Cardiac septum (tissue), 1 donor: ENCODE measurements around the gene ADGRV1. TPM values are rescaled to one million over a fixed set of nuclear protein-coding genes. Genes with fewer than 3 reads are reported as not detected.
"Not testable (repeated sequence)": the region's sequence is repeated elsewhere in the genome, so short reads cannot be mapped to it uniquely, and the experiment has no call there.

Experiments used
- DNase-seq: peaks from one replicate; pipeline ENCODE4 v3.0.0-alpha.2; 2020; ENCODE audit warnings: low spot score
- intact Hi-C: fragments of 100-400 bp; cut with DNase I; formaldehyde crosslinking; loops from one replicate; pipeline ENCODE4 v1.14.0; 2022
- total RNA-seq: library from RNA; stranded (reverse); fragmentation: NEBNext Ultra II Directional; extraction: Animal tissue kit (Norgen Biotek cat#: 25700); gene quantifications from one replicate; pipeline ENCODE4 v1.2.1, GENCODE V29; 2021
- donor health status: DM: no; HTN: no; CAD: no.

ADGRV1 gene
- total RNA-seq, 1 donor from 2014 or later: 0.19 TPM

GRCh38 chr5:90844931-90845330, 286.3 kb downstream of the ADGRV1 start:
- no peak for DNase-seq
- intact Hi-C loops: no loop called here

- intact Hi-C loops: no loop called here
- DNase-seq: no peak
Observed at GRCh38 chr5:90845723-90846554, 287.3 kb downstream of the ADGRV1 start.

- intact Hi-C loops, DNase-seq: not testable (repeated sequence)
Observed at GRCh38 chr5:90847606-90848005, 289.0 kb downstream of the ADGRV1 start.

GRCh38 chr5:90849939-90850338, 291.3 kb downstream of the ADGRV1 start:
- intact Hi-C loops: no loop called here
- no peak for DNase-seq

GRCh38 chr5:90852531-90852930, 293.9 kb downstream of the ADGRV1 start:
- intact Hi-C loops: no loop called here
- no peak for DNase-seq

- intact Hi-C loops: no loop called here
- no peak for DNase-seq
Observed at GRCh38 chr5:90853750-90854149, 295.2 kb downstream of the ADGRV1 start.

GRCh38 chr5:90854169-90854568, 295.6 kb downstream of the ADGRV1 start:
- DNase-seq: no peak
- intact Hi-C loops: no loop called here

GRCh38 chr5:90855296-90856010, 296.9 kb downstream of the ADGRV1 start:
- DNase-seq: no peak
- intact Hi-C loops: no loop called here

GRCh38 chr5:90861843-90862586, 303.4 kb downstream of the ADGRV1 start:
- intact Hi-C loops: no loop called here
- DNase-seq: no peak

GRCh38 chr5:90865180-90865579, 306.6 kb downstream of the ADGRV1 start:
- DNase-seq: no peak
- intact Hi-C loops: loop anchor here (2.0 to 5.0 kb wide), 4 partner anchors 67 to 554 kb away; no protein-coding TSS in a partner anchor

GRCh38 chr5:90866333-90866732, 307.7 kb downstream of the ADGRV1 start:
- intact Hi-C loops: loop anchor here (5.0 kb wide), 3 partner anchors 66 to 521 kb away; no protein-coding TSS in a partner anchor
- no peak for DNase-seq

GRCh38 chr5:90866915-90867731, 308.5 kb downstream of the ADGRV1 start:
- no peak for DNase-seq
- intact Hi-C loops: loop anchor here (5.0 kb wide), 3 partner anchors 65 to 520 kb away; no protein-coding TSS in a partner anchor

- intact Hi-C loops: loop anchor here (5.0 kb wide), 3 partner anchors 64 to 519 kb away; no protein-coding TSS in a partner anchor
- DNase-seq: no peak
Observed at GRCh38 chr5:90868799-90869198, 310.2 kb downstream of the ADGRV1 start.

- intact Hi-C loops: no loop called here
- DNase-seq: no peak
Observed at GRCh38 chr5:90871391-90871991, 312.9 kb downstream of the ADGRV1 start.

GRCh38 chr5:90873033-90873517, 314.5 kb downstream of the ADGRV1 start:
- no peak for DNase-seq
- intact Hi-C loops: no loop called here

GRCh38 chr5:90874066-90874465, 315.5 kb downstream of the ADGRV1 start:
- intact Hi-C loops: no loop called here
- no peak for DNase-seq

- intact Hi-C loops: loop anchor here (5.0 kb wide), 2 partner anchors 407 to 507 kb away; partner anchors contain the start of gene ARRDC3
- DNase-seq: no peak
Observed at GRCh38 chr5:90875456-90875855, 316.9 kb downstream of the ADGRV1 start.

GRCh38 chr5:90876366-90876765, 317.8 kb downstream of the ADGRV1 start:
- DNase-seq: no peak
- intact Hi-C loops: loop anchor here (5.0 kb wide), 2 partner anchors 406 to 506 kb away; partner anchors contain the start of gene ARRDC3
